Endothelial cell of hepatic sinusoid (primary cell): ENCODE results near the gene EIF4G3.
"Not testable (repeated sequence)": the region's sequence is repeated elsewhere in the genome, so short reads cannot be mapped to it uniquely, and the experiment has no call there.

ENCODE experiments used
- in situ Hi-C: cut with HindIII; loops from 2 replicates; pipeline ENCODE4 v1.10.0; 2017; ENCODE audit warnings: low sequenced_read_pairs

EIF4G3 gene

GRCh38 chr1:21157054-21157453 is 19.6 kb downstream of the EIF4G3 start:
- in situ Hi-C loops, result no loop called here

- in situ Hi-C loops, result no loop called here
These were observed 20.7 kb downstream of the EIF4G3 start for GRCh38 chr1:21156019-21156418.

DNA sequence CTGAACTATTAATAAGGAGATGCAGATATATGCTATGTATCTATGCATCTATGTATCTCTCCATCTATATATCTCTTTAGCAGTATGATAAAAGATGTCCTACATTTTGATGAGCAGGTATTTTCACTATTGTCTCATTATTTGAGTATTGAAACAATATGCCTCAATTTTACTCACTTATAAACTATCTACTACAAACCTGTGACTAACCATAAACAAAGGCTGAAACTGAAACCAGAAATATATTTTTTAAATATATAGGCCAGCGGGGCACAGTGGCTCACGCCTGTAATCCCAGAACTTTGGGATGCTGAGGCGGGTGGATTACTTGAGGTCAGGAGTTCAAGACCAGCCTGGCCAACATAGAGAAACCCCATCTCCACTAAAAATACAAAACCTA is 22.0 kb downstream of the EIF4G3 start:
- in situ Hi-C loops, result no loop called here

GRCh38 chr1:21153388-21153787 is 23.3 kb downstream of the EIF4G3 start:
- in situ Hi-C loops, result no loop called here

DNA sequence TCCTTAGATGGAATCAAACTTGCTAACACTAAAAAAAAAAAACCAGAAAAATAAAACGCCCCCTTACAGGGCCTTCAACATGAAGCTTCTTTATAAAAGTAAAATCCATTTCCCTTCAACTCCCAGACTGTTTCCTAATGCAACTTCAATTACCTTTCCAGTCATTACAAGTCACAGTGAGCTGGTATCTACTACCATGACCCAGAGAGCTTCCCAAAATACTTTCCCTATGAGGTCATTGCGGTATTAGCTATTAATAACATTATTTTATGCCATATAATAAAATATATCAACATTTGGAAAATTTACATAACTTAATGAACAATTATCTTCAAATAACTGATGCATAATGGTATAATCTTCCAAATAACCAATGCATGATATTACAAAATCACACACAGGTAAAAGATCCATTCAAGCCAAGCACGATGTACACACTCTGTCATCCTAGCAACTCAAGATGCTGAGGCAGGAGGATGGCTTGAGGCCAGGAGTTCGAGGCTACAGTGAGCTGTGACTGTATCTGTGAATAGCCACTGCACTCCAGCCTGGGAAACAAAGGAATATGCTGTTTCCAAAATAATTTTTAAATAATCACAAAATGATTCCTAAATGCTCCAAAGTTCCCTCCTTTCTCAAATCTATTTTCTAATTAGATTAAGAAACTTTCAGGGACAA is 24.1 kb downstream of the EIF4G3 start:
- in situ Hi-C loops, result no loop called here

- in situ Hi-C loops, result no loop called here
These were observed 26.8 kb downstream of the EIF4G3 start for GRCh38 chr1:21149855-21150432.

DNA sequence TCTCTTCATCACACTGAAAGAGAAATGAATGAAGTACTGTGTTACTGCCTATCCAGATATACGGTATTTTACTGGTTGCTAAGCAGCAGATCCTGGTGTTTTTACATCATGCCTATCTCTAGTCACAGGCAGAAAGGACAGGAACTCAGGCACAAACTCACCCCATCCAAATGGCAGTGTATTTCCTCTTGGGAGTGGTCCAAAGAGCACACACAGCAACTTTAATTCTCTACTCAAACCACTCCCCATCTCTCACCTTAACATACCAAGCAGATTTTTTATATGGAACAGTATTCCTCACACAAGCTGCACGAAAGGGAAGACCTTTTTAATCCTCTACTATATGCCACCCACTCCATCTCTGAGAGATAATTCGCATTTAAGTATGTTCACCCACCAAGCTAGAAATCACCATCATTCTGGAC is 27.3 kb downstream of the EIF4G3 start:
- in situ Hi-C loops, result no loop called here

GRCh38 chr1:21143752-21144151 is 32.9 kb downstream of the EIF4G3 start:
- in situ Hi-C loops, result no loop called here

GRCh38 chr1:21143138-21143537 is 33.6 kb downstream of the EIF4G3 start:
- in situ Hi-C loops, result no loop called here

- in situ Hi-C loops, result no loop called here
These were observed 35.7 kb downstream of the EIF4G3 start for GRCh38 chr1:21141030-21141429.

DNA sequence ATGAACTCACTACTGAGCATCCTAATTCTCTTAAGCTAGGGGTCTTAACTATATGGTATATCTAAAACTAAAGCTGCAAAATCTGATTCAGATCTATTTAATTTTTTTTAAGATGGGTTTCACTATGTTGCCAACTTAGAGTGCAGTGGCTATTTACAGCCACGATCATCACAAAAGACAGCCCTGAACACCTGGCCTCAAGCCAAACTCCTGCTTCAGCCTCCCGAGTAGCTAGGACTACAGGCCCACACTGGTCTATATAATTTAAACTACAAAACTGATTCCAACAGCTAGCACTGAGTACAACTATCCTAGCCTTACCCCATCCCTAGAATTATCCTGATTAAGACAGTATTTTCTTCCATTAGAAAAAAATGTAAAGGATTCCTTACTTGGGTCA is 37.1 kb downstream of the EIF4G3 start:
- in situ Hi-C loops, result no loop called here

DNA sequence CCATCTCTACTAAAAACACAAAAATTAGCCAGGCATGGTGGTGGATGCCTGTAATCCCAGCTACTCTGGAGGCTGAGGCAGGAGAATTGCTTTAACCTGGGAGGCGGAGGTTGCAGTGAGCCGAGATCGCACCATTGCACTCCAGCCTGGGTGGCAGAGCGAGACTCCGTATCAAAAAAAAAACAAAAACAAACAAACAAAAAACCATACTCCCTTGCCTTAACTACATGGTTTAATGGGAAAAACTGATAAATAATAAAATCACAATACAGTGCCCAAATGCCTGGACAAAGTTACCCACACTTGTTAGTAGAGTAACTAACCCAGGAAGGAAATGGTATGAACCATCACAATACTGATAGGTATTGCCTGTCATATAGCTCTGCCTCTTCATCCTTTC is 40.4 kb downstream of the EIF4G3 start:
- in situ Hi-C loops, result not testable (repeated sequence)

GRCh38 chr1:21131200-21131599 is 45.5 kb downstream of the EIF4G3 start:
- in situ Hi-C loops, result no loop called here

- in situ Hi-C loops, result no loop called here
These were observed 47.3 kb downstream of the EIF4G3 start for GRCh38 chr1:21129407-21129806.

DNA sequence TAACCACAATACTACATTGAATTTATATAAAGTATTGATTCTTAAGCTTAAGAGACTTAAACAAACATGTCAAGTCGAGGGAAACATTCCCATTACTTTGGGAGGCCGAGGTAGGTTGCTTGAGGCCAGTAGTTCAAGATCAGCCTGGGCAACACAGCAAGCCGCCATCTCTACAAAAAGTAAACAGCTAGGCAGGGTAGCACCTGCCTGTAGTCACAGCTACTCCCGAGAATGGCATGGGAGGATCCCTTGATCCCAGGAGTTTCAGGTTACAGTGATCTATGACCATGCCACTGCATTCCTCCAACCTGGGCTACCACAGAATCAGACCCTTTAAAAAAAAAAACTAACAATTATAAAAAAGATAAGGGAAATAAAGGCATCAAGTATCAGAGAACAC is 50.4 kb downstream of the EIF4G3 start:
- in situ Hi-C loops, result no loop called here

GRCh38 chr1:21124846-21125245 is 51.9 kb downstream of the EIF4G3 start:
- in situ Hi-C loops, result no loop called here

DNA sequence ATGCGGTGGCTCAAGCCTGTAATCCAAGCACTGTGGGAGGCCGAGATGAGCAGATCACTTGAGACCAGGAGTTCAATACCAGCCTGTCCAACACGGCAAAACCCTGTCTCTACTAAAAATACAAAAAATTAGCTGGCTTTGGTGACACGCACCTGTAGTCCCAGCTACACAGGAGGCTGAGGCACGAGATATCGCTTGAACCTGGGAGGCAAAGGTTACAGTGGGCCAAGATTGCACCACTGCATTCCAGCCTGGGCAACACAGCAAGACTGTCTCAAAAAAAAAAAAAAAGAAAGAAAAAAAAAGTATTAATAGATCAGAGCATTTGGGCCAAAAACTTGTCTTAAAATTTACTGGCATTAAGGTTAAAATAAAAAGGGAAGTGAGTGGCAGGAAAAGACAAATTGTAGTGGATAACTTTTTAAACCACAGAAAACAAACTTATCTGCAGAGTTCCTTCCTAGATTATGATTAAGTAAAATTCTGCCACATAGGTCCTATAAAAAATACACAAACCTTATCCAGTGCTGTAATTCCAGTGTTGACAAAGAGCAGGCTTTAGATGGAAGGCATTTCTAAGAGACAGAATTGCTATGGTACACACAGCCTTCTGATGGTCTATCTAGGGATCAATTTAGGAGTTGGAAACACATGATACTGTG is 53.3 kb downstream of the EIF4G3 start:
- in situ Hi-C loops, result no loop called here

GRCh38 chr1:21121764-21122471 is 54.8 kb downstream of the EIF4G3 start:
- in situ Hi-C loops, result no loop called here

- in situ Hi-C loops, result loop anchor here (5.0 kb wide), 1 partner anchor 61 kb away; no protein-coding TSS in a partner anchor
These were observed 58.5 kb downstream of the EIF4G3 start for GRCh38 chr1:21118167-21118566.

DNA sequence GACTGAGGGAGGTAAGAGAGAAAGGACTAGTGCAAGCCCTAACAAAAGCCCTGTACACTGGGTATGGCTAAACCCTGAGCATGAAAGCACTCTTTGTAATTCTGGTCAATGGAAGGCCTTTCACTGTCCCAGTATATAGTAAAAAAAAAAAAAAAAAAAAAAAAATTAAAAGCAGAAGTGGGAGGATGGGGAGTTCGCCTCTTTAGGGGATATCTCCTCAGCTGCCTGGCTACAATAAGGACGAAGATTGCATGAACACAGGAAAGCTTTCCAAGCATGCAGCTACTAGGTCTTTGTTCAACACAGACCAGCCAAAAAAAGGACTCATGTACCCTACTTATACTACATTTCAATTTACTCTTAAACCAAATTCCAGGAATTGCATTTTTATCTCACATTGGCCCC is 59.1 kb downstream of the EIF4G3 start:
- in situ Hi-C loops, result loop anchor here (5.0 kb wide), 1 partner anchor 60 kb away; no protein-coding TSS in a partner anchor

DNA sequence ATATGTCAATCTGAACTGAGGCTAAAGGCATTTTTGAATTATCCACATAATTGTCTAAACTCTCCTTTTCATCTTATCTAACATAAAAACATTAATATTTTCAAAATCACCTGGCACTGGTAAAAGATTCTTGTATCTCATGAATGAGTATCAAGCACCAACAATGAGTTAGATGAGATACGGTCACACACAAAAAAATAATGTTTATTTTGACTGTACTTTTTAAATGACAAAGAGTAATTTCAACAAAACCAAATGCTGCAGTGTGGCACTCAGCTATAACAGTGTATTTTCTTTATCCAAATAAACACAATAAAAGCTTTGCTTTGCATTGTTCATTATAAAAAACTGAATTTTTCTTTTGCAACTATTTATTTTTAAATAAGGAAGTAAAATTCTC is 59.5 kb downstream of the EIF4G3 start:
- in situ Hi-C loops, result loop anchor here (5.0 kb wide), 1 partner anchor 60 kb away; no protein-coding TSS in a partner anchor
